AG09319 (cell line): ENCODE measurements around the gene LGALS14.
"Not testable (repeated sequence)": the region's sequence is repeated elsewhere in the genome, so short reads cannot be mapped to it uniquely, and the experiment has no call there.

Source experiments
- DNase-seq: peaks from one replicate; pipeline ENCODE4 v3.0.0-alpha.2; 2010; ENCODE audit warnings: low read depth; ENCODE audit errors: extremely low read depth
- CTCF ChIP-seq: IDR thresholded peaks from 2 replicates; pipeline ENCODE4 v1.5.1; 2011; ENCODE audit warnings: low read depth, mild to moderate bottlenecking, inconsistent platforms, low read length, moderate library complexity

The LGALS14 gene

DNA sequence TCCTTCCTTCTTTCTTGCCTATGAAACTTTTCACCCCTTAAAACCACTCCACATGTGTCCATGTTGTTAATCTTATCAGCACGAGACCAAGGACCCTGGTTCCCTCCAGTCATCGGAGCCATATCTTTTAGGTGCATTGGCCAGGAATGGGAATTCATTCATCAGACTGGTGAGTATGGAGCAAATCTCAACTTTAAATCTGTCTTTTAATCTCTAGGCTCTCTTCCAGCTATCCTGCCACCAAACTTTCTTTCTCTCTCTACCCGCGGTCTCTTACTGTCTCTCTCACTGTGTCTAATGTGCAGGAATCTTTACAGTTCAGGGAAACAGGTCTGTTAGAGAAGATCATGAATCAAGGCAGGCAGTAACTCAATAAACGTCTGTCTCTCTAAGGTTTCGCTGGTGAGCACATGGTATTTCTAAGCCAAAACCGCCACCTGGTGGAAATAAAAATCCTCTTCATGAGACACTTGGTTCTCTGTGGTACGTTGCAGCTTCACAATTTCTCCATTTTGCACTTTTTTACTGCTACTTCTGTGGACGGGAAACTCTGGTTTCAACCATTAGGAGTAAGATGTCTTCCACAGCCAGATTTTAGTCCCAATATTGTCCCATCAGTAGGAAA lies 32.4 kb upstream of the LGALS14 start:
- DNase-seq = peak; percentile 3
- TF ChIP-seq CTCF = peak; percentile 38

GRCh38 chr19:39672473-39672872 lies 31.8 kb upstream of the LGALS14 start:
- DNase-seq = no peak
- no peak for TF ChIP-seq CTCF

- not testable (repeated sequence) for DNase-seq
Observed at GRCh38 chr19:39673862-39674261, 30.4 kb upstream of the LGALS14 start.

GRCh38 chr19:39676004-39676403 lies 28.3 kb upstream of the LGALS14 start:
- no peak for DNase-seq
- no peak for TF ChIP-seq CTCF

DNA sequence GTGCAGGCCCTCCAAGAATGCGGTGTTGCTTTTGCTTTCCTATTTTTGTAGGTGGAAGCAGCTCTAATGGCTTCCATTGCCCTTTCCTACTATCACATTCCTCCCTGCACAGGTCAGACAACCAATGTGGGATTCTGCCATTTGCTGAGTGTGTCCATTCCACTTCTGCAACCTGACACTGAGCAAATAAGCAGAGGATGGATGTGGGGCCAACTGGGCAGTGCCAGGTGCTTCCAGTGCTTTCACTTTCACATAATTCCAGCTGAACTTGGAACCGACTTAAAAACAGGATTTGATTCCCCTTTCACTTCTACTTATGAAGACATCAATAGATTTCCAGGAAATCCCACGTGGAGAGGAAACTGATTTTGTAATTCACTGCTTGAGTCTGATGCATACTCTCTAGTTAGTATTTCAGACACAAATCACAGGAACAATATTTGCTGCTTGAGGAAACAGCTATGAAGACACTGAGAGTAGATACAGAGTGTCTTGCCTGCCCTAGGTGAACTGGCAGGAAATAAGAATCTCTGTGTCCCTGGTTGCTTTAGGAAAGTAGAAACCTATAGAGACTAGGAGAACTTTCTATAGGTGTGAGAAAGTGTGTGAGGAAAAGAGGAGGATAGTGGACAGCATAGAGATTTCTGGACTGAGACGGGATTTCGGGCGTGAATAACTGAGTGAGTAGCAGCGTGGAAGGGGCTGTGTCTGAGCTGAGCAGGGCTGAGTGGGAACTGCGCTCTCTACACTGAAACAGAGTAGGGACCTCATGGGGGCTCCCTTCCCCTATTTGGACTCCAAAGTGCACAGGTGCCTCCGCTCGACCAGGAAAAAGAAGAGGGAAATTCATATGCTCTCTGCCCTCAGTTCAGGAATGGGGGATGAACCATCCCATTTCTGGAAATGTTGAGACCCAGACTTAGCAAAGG lies 26.1 kb upstream of the LGALS14 start:
- TF ChIP-seq CTCF = no peak
- DNase-seq = no peak

GRCh38 chr19:39679056-39679790 lies 25.1 kb upstream of the LGALS14 start:
- TF ChIP-seq CTCF = no peak
- DNase-seq = no peak

GRCh38 chr19:39679791-39680168 lies 24.5 kb upstream of the LGALS14 start:
- no peak for TF ChIP-seq CTCF
- DNase-seq = no peak
